H1 (cell line): ENCODE results near the gene PIK3C2G. TPM values are rescaled to one million over a fixed set of nuclear protein-coding genes. Genes with fewer than 3 reads are reported as not detected.

Experiments used
- CEBPB ChIP-seq: IDR thresholded peaks from 2 replicates; pipeline ENCODE4 v1.6.1; 2012; ENCODE audit warnings: low read depth, low read length
- GTF2F1 ChIP-seq: IDR thresholded peaks from 2 replicates; pipeline ENCODE4 v1.6.1; 2012; ENCODE audit warnings: low read depth, low read length, improper control_type of control experiment, borderline replicate concordance
- KDM5A ChIP-seq: fragments of 200-600 bp; IDR thresholded peaks from 2 replicates; pipeline ENCODE4 v1.7.1; 2012; ENCODE audit warnings: mild to moderate bottlenecking, low read length, inconsistent platforms, mixed read lengths
- SAP30 ChIP-seq: fragments of 300-600 bp; sonication (generic); IDR thresholded peaks from 2 replicates; pipeline ENCODE4 v1.7.1; 2012; ENCODE audit warnings: low read length, moderate library complexity, mild to moderate bottlenecking, inconsistent platforms; ENCODE audit not compliant: insufficient read depth, insufficient replicate concordance
- TBP ChIP-seq: IDR thresholded peaks from 2 replicates; pipeline ENCODE4 v1.6.1; 2011; ENCODE audit warnings: low read depth, low read length, improper control_type of control experiment
- polyA plus RNA-seq, 7 experiments: library from polyadenylated mRNA; depleted of rRNA in 3 of 7; stranded (reverse) in 5 of 7; unstranded in 2 of 7; fragments of >200 nt in 5 of 7; fragments of 200-250 nt in 2 of 7; gene quantifications; 1 replicate in 5 of 7; 2 replicates in 1 of 7; 4 replicates in 1 of 7; pipeline versions ENCODE4 v1.2.1 to v1.2.3, GENCODE V29; 2011 to 2013; ENCODE audit warnings: missing spikeins in 2 of 7, mixed read lengths in 2 of 7
- total RNA-seq: library from RNA; stranded (reverse); fragmentation: NEBNext Ultra II Directional; extraction: Animal tissue kit (Norgen Biotek cat#: 25700); gene quantifications from 2 replicates; pipeline ENCODE4 v1.2.1, GENCODE V29; 2021

Gene PIK3C2G
- total and polyA plus RNA-seq, 2 of the 8 experiments (the other 6 are each of a cell fraction or from before 2014, with no cell fraction given) = not detected

- no peak for TF ChIP-seq CEBPB
- no peak for TF ChIP-seq KDM5A
- TF ChIP-seq TBP = no peak
- no peak for TF ChIP-seq SAP30
- no peak for TF ChIP-seq GTF2F1
These were observed 79.5 kb downstream of the PIK3C2G start (continued) for GRCh38 chr12:18340786-18341185.
